HPDE6-E6E7 (cell line): Measurements from ENCODE around the gene NR3C2.

Experiments used
- DNase-seq: peaks from one replicate; pipeline ENCODE4 v3.0.0; 2011; ENCODE audit warnings: missing footprints; ENCODE audit errors: extremely low spot score

Gene NR3C2

GRCh38 chr4:148312956-148313490, 129.2 kb downstream of the NR3C2 start:
- no peak for DNase-seq

DNA sequence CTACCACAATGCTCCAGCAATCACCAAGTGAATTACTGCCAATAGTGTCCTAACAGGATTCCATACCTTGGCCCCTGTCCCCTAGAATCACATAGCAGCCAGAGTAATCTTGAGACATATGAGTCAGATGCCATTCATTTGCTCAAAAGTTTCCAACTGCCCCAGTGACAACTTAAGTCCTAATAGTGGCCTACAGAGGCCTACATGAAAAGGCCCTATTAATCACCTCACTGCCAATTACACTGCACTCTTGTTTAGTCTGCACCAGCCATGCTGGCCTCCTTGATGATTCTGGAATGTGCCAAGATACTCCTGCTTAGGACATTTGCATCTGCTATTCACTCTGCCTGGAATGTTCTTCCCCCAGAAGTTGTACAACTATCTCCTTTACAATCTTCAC, 130.7 kb downstream of the NR3C2 start:
- no peak for DNase-seq

- DNase-seq: no peak
Measured at GRCh38 chr4:148310756-148311155, 131.5 kb downstream of the NR3C2 start.

GRCh38 chr4:148305751-148306150, 136.5 kb downstream of the NR3C2 start:
- no peak for DNase-seq

- DNase-seq: no peak
Measured at GRCh38 chr4:148302416-148302815, 139.8 kb downstream of the NR3C2 start.

- no peak for DNase-seq
Measured at GRCh38 chr4:148300877-148301276, 141.3 kb downstream of the NR3C2 start.

GRCh38 chr4:148299337-148299736, 142.9 kb downstream of the NR3C2 start:
- DNase-seq: no peak

GRCh38 chr4:148296498-148296897, 145.7 kb downstream of the NR3C2 start:
- DNase-seq: no peak

DNA sequence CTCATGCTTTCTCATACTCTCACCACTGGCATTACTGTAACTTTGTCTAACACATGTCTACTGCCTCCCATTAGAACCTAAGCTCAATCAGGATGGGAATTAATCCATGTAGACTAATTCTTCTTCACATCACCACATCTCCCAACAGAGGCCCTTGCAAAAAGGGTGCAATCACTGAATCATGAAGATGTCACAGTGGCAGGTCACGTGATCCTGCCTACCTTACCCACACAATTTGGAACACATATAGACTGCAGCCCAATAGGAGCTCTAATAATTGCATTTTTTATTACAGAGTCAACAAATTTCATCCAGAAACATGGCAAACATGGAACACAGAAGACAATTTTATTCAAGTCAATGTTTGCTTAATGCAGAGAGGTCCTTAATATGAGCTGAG, 146.6 kb downstream of the NR3C2 start:
- DNase-seq: no peak

GRCh38 chr4:148293571-148293970, 148.6 kb downstream of the NR3C2 start:
- no peak for DNase-seq

DNA sequence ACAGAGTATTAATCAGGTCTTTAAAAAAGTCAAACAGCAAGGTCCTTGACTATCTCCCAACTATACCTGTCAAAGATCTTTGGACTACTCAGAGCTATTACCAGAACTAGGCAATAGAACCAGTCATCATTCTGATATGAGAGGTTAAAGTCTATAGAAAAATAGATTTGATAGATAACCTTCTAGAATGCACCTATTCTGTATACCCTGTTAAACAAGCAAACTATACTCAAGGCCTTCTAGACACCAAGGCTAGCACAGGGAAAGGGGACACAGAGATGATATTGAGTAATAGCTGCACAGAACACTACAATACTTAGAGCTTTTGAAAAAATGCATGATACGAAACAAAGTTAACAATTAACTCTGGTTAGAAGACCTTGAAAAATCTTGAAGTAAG, 149.5 kb downstream of the NR3C2 start:
- no peak for DNase-seq

- no peak for DNase-seq
Measured at GRCh38 chr4:148289740-148290139, 152.5 kb downstream of the NR3C2 start.

DNA sequence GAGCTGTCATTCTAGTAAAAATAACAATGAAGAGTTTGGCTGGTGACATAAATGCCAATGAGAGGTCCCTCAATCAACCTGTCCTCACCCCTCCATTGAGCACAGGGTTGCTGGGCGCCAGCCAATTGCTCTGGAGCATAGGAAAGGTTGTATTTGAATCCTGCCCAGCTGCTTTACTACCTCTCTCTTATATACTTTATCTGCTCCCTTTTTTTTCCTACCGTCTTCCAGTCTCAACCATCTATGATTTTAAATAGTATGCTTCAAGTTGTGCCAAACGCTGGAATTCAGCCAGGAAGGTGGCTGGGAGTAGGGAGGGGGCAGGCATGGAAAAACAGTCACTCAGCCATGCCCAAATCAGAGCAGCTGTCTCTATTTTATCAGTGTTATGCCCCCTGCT, 153.8 kb downstream of the NR3C2 start:
- no peak for DNase-seq

DNA sequence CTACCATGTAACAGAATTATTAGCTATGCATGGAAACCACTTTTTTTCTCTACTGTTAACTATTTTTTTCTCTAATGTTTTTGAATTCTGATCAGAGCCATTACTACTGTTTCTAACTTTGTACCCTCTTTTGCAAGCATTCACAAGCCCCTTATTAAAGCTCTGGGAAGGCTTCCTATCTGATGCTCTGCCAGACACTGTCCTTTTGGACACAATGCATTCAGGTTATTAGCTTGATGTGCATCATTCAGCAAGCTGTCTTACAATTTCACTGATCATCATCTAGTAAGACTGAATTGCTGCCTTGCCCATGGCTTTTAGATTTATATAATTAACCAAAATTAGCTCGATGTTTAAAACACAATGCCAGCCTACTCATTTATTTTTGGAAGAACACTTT, 155.1 kb downstream of the NR3C2 start:
- DNase-seq: no peak

GRCh38 chr4:148286012-148286411, 156.2 kb downstream of the NR3C2 start:
- no peak for DNase-seq

- no peak for DNase-seq
Measured at GRCh38 chr4:148283665-148284064, 158.5 kb downstream of the NR3C2 start.

- no peak for DNase-seq
Measured at GRCh38 chr4:148278310-148278709, 163.9 kb downstream of the NR3C2 start.

GRCh38 chr4:148275266-148275665, 166.9 kb downstream of the NR3C2 start:
- no peak for DNase-seq

DNA sequence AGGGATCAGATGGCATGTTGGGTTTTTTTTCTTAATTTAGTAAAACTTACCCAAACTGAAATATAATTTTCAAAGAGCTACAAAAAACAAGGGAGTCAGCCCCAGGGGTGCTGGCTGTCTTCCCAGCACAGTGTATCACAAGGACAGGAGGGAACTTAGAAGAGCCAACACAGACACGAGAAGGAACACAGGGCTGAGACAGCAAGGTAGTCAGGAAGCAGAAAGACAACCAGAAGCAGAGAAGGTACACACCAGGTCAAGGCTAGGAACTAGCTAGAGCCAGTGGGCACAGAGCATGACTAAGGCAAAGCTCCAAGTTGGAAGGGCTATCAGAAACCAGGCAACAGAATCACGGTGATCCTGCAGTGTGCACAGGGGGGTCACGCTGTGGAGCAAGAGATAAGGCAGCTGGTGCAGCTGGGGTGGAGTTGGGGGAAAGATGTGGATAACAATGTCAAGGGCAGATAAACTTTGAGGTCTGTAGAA, 168.7 kb downstream of the NR3C2 start:
- no peak for DNase-seq

DNA sequence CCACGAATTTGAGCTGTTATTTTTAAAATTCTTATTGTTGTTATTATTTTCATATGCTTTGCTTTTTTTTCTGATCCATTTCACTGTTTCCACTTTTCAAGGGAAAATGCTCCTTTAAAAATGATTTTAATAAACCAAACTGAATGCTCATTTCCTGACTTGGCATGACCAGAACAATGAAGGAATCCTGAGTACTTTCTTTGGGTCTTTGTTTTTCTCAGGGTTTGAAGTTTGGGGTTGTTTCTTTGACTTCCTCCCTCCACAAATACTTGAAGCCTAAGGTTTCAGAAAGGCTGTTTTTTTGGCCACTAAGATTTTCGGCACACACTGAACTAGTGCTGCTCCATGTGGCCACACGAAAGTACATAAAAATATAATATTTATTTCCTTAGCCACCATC, 171.0 kb downstream of the NR3C2 start:
- DNase-seq: no peak

DNA sequence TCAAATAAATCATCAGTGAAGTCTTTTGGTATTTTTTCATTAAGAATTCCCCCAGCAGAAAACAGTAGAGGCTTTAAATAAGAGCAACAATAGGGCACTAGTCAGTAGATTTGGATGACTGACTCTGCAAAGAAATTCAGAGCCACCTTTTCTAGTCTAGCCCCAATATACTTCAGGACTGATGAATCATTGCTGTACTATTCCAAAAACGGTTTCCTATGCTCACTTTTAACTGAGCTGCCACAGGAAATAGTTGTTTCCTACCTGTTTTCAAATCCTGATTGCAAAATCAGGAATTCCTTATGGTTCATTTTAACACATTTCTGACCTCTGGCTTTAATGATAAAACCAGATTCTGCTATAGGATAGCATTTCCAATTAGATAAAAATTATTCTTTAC, 171.6 kb downstream of the NR3C2 start:
- no peak for DNase-seq

- no peak for DNase-seq
Measured at GRCh38 chr4:148268835-148269234, 173.4 kb downstream of the NR3C2 start.

GRCh38 chr4:148266921-148267320, 175.3 kb downstream of the NR3C2 start:
- DNase-seq: no peak

GRCh38 chr4:148266240-148266639, 176.0 kb downstream of the NR3C2 start:
- no peak for DNase-seq
